ENCODE results near the gene CNTLN.

- TF ChIP-seq, protein P1, sequence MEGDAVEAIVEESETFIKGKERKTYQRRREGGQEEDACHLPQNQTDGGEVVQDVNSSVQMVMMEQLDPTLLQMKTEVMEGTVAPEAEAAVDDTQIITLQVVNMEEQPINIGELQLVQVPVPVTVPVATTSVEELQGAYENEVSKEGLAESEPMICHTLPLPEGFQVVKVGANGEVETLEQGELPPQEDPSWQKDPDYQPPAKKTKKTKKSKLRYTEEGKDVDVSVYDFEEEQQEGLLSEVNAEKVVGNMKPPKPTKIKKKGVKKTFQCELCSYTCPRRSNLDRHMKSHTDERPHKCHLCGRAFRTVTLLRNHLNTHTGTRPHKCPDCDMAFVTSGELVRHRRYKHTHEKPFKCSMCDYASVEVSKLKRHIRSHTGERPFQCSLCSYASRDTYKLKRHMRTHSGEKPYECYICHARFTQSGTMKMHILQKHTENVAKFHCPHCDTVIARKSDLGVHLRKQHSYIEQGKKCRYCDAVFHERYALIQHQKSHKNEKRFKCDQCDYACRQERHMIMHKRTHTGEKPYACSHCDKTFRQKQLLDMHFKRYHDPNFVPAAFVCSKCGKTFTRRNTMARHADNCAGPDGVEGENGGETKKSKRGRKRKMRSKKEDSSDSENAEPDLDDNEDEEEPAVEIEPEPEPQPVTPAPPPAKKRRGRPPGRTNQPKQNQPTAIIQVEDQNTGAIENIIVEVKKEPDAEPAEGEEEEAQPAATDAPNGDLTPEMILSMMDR (IDR thresholded peaks at IDR 0.05; ENCODE audit: control extremely low read depth in 1 of 3, insufficient read depth in 1 of 3, low read depth in 1 of 3, low read length in 3 of 3), result no peak
- TF ChIP-seq MAX (IDR thresholded peaks at IDR 0.05), result no peak
- no peak for TF ChIP-seq POLR2A (IDR thresholded peaks at IDR 0.05; ENCODE audit: control extremely low read depth in 1 of 2, low read depth in 2 of 2, low read length in 2 of 2)
- TF ChIP-seq SP1 (IDR thresholded peaks at IDR 0.05; ENCODE audit: low read depth, low read length), result no peak
- no peak for TF ChIP-seq CEBPB (IDR thresholded peaks at IDR 0.05; ENCODE audit: low read depth, low read length)
- TF ChIP-seq, protein P2, sequence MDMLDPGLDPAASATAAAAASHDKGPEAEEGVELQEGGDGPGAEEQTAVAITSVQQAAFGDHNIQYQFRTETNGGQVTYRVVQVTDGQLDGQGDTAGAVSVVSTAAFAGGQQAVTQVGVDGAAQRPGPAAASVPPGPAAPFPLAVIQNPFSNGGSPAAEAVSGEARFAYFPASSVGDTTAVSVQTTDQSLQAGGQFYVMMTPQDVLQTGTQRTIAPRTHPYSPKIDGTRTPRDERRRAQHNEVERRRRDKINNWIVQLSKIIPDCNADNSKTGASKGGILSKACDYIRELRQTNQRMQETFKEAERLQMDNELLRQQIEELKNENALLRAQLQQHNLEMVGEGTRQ (IDR thresholded peaks at IDR 0.05; ENCODE audit: low read length), result no peak
- TF ChIP-seq RAD21 (IDR thresholded peaks at IDR 0.05 in 1 of 2, conservative IDR thresholded peaks at IDR 0.05 in 1 of 2; ENCODE audit: low read depth in 2 of 2, low read length in 2 of 2), result no peak
- no peak for TF ChIP-seq SIX5 (IDR thresholded peaks at IDR 0.05; ENCODE audit: low read depth, low read length)
- TF ChIP-seq NRF1 (IDR thresholded peaks at IDR 0.05; ENCODE audit: low read depth, low read length), result no peak
- no peak for TF ChIP-seq TAF7 (optimal IDR thresholded peaks at IDR 0.05; ENCODE audit: borderline replicate concordance, low read depth, low read length)
- no peak for TF ChIP-seq NANOG (IDR thresholded peaks at IDR 0.05; ENCODE audit: insufficient read depth, low read depth, low read length, poor library complexity, severe bottlenecking)
- no peak for TF ChIP-seq KDM5A (IDR thresholded peaks at IDR 0.05; ENCODE audit: low read length)
Measured at GRCh38 chr9:17204611-17205152, 69.8 kb downstream of the CNTLN start.
